Nephron (organoid): Measurements from ENCODE around the gene LAMC2.
"Not testable (repeated sequence)": the region's sequence is repeated elsewhere in the genome, so short reads cannot be mapped to it uniquely, and the experiment has no call there.

Experiments
- H3K27ac Mint-ChIP-seq, 3 experiments: 2 replicates each; pipeline ENCODE4 v1.8.0; 2020; ENCODE audit warnings: mixed read lengths in 3 of 3, mild to moderate bottlenecking in 2 of 3, moderate library complexity in 1 of 3
- H3K27me3 Mint-ChIP-seq: 2 replicates; pipeline ENCODE4 v1.8.0; 2021; ENCODE audit warnings: low read depth, mild to moderate bottlenecking, moderate library complexity, mixed read lengths
- H3K36me3 Mint-ChIP-seq: 2 replicates; pipeline ENCODE4 v1.8.0; 2020; ENCODE audit warnings: low read depth, mixed read lengths
- H3K4me1 Mint-ChIP-seq: 2 replicates; pipeline ENCODE4 v1.8.0; 2020; ENCODE audit warnings: mixed read lengths
- H3K4me3 Mint-ChIP-seq, 3 experiments: 2 replicates each; pipeline ENCODE4 v1.8.0; 2020; ENCODE audit warnings: mild to moderate bottlenecking in 3 of 3, mixed read lengths in 3 of 3, moderate library complexity in 2 of 3
- H3K9me3 Mint-ChIP-seq: 2 replicates; pipeline ENCODE4 v1.8.0; 2020; ENCODE audit warnings: mixed read lengths
- TF ChIP-seq, protein P1 (sequence below), 3 experiments: fragments of 200-600 bp; sonication (generic); IDR thresholded peaks; one replicate each; pipeline ENCODE4 v1.5.0; 2021; ENCODE audit warnings: antibody characterized with exemption in 3 of 3; ENCODE audit not compliant: unreplicated experiment in 3 of 3

LAMC2 gene

DNA sequence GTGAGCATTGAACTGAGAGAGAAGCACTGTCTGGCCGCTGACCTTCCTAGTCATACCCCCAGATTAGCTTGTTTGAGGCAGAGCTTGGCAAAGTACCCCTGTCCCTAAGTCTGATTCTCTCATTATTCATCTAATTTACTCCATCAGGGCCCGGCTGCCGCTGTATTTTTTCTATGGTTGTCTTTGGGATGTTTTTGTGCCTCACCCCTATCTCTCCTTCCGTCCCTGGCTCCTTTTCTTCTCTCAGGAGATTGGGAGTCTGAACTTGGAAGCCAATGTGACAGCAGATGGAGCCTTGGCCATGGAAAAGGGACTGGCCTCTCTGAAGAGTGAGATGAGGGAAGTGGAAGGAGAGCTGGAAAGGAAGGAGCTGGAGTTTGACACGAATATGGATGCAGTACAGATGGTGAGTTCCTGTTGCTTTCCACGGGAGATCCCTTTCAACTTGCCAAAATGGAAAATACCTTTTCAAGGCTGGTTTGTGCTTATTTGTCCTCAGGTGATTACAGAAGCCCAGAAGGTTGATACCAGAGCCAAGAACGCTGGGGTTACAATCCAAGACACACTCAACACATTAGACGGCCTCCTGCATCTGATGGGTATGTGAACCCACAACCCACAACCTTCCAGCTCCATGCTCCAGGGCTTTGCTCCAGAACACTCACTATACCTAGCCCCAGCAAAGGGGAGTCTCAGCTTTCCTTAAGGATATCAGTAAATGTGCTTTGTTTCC, 53.9 kb downstream of the LAMC2 start:
- Mint-ChIP-seq H3K4me3 (no peak overlapping the region), H3K4me1 (peaks cover 10% of the 10 kb centered on the region), H3K27me3 (no peaks in the 10 kb centered on the region), H3K27ac (no peak overlapping the region), H3K9me3 (no peaks in the 10 kb centered on the region), H3K36me3 (peaks cover 4% of the 10 kb centered on the region)
- TF ChIP-seq, protein P1, sequence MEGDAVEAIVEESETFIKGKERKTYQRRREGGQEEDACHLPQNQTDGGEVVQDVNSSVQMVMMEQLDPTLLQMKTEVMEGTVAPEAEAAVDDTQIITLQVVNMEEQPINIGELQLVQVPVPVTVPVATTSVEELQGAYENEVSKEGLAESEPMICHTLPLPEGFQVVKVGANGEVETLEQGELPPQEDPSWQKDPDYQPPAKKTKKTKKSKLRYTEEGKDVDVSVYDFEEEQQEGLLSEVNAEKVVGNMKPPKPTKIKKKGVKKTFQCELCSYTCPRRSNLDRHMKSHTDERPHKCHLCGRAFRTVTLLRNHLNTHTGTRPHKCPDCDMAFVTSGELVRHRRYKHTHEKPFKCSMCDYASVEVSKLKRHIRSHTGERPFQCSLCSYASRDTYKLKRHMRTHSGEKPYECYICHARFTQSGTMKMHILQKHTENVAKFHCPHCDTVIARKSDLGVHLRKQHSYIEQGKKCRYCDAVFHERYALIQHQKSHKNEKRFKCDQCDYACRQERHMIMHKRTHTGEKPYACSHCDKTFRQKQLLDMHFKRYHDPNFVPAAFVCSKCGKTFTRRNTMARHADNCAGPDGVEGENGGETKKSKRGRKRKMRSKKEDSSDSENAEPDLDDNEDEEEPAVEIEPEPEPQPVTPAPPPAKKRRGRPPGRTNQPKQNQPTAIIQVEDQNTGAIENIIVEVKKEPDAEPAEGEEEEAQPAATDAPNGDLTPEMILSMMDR (IDR thresholded peaks at IDR 0.05; ENCODE audit: unreplicated experiment in 3 of 3): no peak

DNA sequence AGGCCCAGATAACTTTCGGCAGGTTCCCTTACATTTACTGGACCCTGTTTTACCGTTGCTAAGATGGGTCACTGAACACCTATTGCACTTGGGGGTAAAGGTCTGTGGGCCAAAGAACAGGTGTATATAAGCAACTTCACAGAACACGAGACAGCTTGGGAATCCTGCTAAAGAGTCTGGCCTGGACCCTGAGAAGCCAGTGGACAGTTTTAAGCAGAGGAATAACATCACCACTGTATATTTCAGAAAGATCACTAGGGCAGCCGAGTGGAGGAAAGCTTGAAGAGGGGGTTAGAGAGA, 54.4 kb downstream of the LAMC2 start:
- Mint-ChIP-seq H3K9me3 (no peaks in the 10 kb centered on the region), H3K4me3 (no peak overlapping the region), H3K4me1 (peaks cover 5% of the 10 kb centered on the region), H3K27me3 (no peaks in the 10 kb centered on the region), H3K36me3 (peaks cover 4% of the 10 kb centered on the region), H3K27ac (no peak overlapping the region)
- TF ChIP-seq, protein P1 (IDR thresholded peaks at IDR 0.05; ENCODE audit: unreplicated experiment in 3 of 3): no peak

DNA sequence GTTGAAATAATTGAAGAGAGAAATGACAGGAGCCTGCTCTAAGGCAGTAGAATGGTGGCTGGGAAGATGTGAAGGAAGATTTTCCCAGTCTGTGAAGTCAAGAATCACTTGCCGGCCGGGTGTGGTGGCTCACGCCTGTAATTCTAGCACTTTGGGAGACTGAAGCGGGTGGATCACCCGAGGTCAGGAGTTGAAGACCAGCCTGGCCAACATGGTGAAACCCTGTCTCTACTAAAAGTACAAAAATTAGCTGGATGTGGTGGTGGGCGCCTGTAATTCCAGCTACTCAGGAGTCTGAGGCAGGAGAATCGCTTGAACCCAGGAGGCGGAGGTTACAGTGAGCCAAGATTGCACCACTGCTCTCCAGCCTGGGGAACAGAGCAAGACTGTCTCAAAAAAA, 54.8 kb downstream of the LAMC2 start:
- not testable (repeated sequence) for H3K36me3 Mint-ChIP-seq, H3K27ac Mint-ChIP-seq, H3K9me3 Mint-ChIP-seq, H3K27me3 Mint-ChIP-seq, H3K4me1 Mint-ChIP-seq, H3K4me3 Mint-ChIP-seq

DNA sequence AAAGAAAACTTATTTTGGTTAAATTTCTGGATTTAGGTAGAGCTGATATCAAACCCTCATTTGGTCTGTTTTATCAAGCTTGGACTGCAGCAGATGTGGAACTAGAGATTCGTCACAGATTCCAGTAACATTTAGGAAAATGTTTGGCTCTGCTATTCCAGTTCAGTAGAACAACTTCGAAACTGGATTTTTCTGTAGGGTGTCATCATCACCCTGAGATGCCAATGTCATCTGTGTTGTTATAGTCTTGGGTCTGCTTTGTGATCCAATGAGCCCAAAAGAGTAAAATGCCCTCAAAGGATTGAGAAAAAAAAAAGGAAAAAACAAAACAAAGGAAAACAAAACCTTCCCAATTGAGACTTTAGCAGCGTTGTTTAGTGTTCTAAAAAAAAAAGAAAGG, 55.4 kb downstream of the LAMC2 start:
- no peak overlapping the region for H3K4me3 Mint-ChIP-seq
- H3K27ac Mint-ChIP-seq: no peak overlapping the region
- TF ChIP-seq, protein P1 (IDR thresholded peaks at IDR 0.05; ENCODE audit: unreplicated experiment in 3 of 3): no peak
- H3K9me3 Mint-ChIP-seq: no peaks in the 10 kb centered on the region
- H3K4me1 Mint-ChIP-seq: peaks cover 4% of the 10 kb centered on the region
- peaks cover 4% of the 10 kb centered on the region for H3K36me3 Mint-ChIP-seq
- no peaks in the 10 kb centered on the region for H3K27me3 Mint-ChIP-seq

DNA sequence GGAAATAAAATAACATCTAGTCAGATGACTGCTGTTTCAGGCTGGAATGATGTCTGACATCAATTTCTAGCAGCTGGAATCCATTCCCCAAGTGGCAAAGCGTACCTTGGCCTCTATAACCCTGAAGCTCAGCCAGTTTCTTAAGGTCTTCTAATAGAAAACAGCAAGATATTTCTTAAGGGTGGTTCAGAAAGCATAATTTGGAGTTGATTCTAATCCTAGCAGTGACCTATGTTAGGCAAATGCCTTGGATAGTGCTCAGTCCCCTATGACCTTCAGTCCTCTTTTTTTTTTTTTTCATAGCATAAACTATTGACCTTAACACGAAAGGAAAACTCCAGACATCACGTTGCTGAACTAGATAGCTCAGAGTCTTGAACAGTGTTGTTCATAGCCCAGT, 56.5 kb downstream of the LAMC2 start:
- Mint-ChIP-seq H3K27me3 (no peaks in the 10 kb centered on the region), H3K27ac (no peak overlapping the region), H3K4me1 (peaks cover 4% of the 10 kb centered on the region), H3K9me3 (no peaks in the 10 kb centered on the region), H3K36me3 (peaks cover 4% of the 10 kb centered on the region), H3K4me3 (no peak overlapping the region)
- TF ChIP-seq, protein P1 (IDR thresholded peaks at IDR 0.05; ENCODE audit: unreplicated experiment in 3 of 3): no peak

DNA sequence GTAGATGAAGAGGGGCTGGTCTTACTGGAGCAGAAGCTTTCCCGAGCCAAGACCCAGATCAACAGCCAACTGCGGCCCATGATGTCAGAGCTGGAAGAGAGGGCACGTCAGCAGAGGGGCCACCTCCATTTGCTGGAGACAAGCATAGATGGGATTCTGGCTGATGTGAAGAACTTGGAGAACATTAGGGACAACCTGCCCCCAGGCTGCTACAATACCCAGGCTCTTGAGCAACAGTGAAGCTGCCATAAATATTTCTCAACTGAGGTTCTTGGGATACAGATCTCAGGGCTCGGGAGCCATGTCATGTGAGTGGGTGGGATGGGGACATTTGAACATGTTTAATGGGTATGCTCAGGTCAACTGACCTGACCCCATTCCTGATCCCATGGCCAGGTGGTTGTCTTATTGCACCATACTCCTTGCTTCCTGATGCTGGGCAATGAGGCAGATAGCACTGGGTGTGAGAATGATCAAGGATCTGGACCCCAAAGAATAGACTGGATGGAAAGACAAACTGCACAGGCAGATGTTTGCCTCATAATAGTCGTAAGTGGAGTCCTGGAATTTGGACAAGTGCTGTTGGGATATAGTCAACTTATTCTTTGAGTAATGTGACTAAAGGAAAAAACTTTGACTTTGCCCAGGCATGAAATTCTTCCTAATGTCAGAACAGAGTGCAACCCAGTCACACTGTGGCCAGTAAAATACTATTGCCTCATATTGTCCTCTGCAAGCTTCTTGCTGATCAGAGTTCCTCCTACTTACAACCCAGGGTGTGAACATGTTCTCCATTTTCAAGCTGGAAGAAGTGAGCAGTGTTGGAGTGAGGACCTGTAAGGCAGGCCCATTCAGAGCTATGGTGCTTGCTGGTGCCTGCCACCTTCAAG, 57.3 kb downstream of the LAMC2 start:
- H3K9me3 Mint-ChIP-seq: no peaks in the 10 kb centered on the region
- no peaks in the 10 kb centered on the region for H3K27me3 Mint-ChIP-seq
- H3K27ac Mint-ChIP-seq: no peak overlapping the region
- TF ChIP-seq, protein P1 (IDR thresholded peaks at IDR 0.05; ENCODE audit: unreplicated experiment in 3 of 3): no peak
- H3K4me3 Mint-ChIP-seq: no peak overlapping the region
- H3K36me3 Mint-ChIP-seq: peaks cover 4% of the 10 kb centered on the region
- peaks cover 4% of the 10 kb centered on the region for H3K4me1 Mint-ChIP-seq
